Caki2 (cell line): ENCODE measurements around the gene SULF2. TPM values are rescaled to one million over a fixed set of nuclear protein-coding genes. Genes with fewer than 3 reads are reported as not detected.

Experiments used
- DNase-seq: peaks from one replicate; pipeline ENCODE4 v3.0.0-alpha.2; 2015; ENCODE audit warnings: low read depth
- in situ Hi-C: cut with HindIII; loops from 2 replicates; pipeline ENCODE4 v1.10.0; 2016; ENCODE audit warnings: low sequenced_read_pairs, low pct_unique_long_range_greater_than_20kb, mixed read lengths
- total RNA-seq: library from RNA; depleted of rRNA; stranded (reverse); fragments of >200 nt; shearing (Covaris generic); gene quantifications from 2 replicates; pipeline ENCODE4 v1.2.3, GENCODE V29; 2014; ENCODE audit warnings: low replicate concordance

SULF2 gene
- total RNA-seq, 1 experiment from 2014 or later: 6.0 TPM

GRCh38 chr20:47670913-47671312, 114.4 kb downstream of the SULF2 start:
- no peak for DNase-seq
- in situ Hi-C loops: loop anchor here (10.0 kb wide), 1 partner anchor 114 kb away; the partner anchor contains the start of gene SULF2

GRCh38 chr20:47669927-47670890, 115.1 kb downstream of the SULF2 start:
- DNase-seq: no peak
- in situ Hi-C loops: loop anchor here (10.0 kb wide), 1 partner anchor 115 kb away; the partner anchor contains the start of gene SULF2

DNA sequence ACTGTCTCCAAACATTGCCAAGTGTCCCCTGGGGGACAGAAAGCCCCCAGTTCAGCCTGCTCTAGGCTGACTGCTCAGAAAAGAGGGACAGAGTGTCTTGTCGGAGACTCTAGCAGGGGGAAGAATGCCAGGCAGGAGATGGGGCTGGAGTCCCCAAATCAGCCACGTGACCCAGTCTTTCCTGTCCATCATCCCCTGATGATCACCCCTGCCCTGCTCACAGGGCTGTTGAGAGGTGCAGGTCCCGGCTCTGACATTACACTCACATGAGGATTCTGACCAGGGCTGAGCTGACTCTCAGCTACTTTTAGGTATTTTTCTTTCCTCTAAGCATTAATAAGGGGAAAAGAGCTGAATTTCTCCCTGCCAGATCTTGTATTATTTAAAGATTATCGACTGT, 115.8 kb downstream of the SULF2 start:
- in situ Hi-C loops: no loop called here
- DNase-seq: no peak

GRCh38 chr20:47669152-47669425, 116.2 kb downstream of the SULF2 start:
- in situ Hi-C loops: no loop called here
- DNase-seq: no peak

- in situ Hi-C loops: no loop called here
Measured at GRCh38 chr20:47668313-47669151, 116.7 kb downstream of the SULF2 start.

GRCh38 chr20:47667531-47668312, 117.6 kb downstream of the SULF2 start:
- in situ Hi-C loops: no loop called here

More at GRCh38 chr20:47668313-47669151, 116.7 kb downstream of the SULF2 start:
- no peak for DNase-seq

DNA sequence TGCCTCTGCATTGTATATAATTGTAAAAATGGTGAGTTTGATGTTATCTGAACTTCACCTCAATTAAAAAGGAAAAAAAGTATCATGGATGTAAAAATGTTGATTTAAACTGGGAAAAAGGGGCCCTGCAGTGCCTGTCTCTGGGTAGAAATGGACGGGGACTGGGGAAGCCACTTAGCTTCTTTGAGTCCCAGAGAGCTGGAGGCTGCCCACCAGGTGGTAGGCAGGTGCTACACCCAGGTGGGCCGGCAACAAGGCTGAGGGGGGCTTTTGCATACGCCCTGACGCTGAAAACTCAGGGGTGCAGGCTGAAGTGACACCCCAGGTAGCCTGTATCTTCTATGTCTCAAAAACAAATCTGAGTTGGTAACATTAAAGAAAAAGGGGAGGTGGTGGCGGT, 118.2 kb downstream of the SULF2 start:
- in situ Hi-C loops: no loop called here

More at GRCh38 chr20:47667531-47668312, 117.6 kb downstream of the SULF2 start:
- no peak for DNase-seq

GRCh38 chr20:47666304-47666703, 119.0 kb downstream of the SULF2 start:
- DNase-seq: no peak
- in situ Hi-C loops: no loop called here

More for the DNA sequence above, 118.2 kb downstream of the SULF2 start:
- DNase-seq: no peak

GRCh38 chr20:47665221-47665991, 119.9 kb downstream of the SULF2 start:
- DNase-seq: no peak
- in situ Hi-C loops: no loop called here

- no peak for DNase-seq
Measured at GRCh38 chr20:47664744-47665143, 120.5 kb downstream of the SULF2 start.

DNA sequence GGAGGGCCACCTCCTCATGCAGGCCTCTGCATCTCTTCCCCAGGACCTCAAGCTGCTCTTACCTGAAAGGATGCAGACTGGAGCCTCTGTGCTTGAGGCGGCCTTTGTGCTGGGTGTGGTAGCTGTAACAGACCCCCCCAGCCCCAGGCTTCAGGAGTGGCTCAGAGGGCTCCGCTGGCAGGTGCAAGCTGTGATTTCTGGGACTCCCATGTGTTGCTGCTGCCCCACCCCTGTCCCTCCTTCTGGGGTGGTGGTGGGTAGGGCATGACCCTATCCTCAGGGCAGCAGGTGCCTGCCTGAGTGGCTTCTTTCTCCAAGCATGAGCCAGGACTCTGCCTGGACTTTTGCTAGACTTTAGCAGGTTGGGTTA, 121.2 kb downstream of the SULF2 start:
- no peak for DNase-seq
- in situ Hi-C loops: no loop called here

More at GRCh38 chr20:47664744-47665143, 120.5 kb downstream of the SULF2 start:
- in situ Hi-C loops: no loop called here

DNA sequence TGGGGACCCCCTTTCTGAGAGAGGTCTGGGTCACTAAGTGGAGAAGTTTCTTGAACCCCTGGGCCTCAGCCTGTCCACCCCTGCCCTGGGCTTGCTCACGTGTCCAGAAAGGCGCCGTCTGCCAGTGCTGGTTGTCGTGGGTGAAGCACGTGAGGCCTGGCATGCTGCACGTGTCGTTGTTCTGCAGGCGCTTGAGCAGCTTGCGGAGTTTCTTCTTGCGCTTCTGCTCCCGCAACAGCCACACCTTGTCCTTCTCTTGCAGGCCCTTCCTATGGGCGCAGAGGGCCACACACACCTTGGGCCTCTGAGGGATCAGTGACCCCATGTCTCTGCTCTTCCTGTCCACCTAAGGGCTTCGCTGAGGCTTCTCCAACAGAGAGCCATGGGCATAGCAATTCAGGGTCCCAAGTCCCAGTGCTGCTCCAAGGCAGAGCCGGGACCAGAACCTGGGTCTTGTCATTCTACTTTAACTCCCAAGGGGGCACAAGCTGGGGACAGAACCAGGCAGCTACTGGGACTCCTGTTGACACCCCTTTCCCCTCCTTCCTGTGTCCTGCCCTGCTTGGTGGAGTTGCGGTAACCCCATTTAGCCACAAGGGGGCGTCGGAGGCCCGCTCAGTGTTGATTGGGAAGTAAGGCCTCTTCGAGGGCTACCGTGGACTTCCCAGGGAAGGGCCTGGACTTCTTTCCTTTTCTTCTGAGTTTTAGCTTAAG, 121.8 kb downstream of the SULF2 start:
- in situ Hi-C loops: no loop called here
- DNase-seq: peak; percentile 77

GRCh38 chr20:47662483-47663353, 122.6 kb downstream of the SULF2 start:
- no peak for DNase-seq
- in situ Hi-C loops: no loop called here

DNA sequence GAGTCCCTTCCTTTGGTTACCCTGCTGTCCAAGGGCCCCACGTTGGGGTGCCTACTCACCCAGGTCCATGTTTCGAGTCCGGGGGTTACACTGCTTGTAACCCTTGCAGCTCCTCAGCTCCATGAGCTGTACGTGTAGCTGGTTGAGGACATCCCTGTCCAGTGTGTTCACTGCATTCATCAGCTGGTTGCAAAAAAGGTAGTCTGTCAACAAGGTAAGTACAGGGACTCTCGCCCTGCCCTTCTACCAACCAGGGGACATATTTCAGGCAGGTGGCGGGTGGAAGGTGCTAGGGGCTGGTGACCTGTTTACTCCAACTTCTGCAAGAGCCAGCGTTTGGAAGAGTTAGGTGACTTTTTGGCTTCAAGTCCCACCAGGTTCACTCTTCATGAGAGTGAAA, 123.6 kb downstream of the SULF2 start:
- in situ Hi-C loops: no loop called here
- no peak for DNase-seq

DNA sequence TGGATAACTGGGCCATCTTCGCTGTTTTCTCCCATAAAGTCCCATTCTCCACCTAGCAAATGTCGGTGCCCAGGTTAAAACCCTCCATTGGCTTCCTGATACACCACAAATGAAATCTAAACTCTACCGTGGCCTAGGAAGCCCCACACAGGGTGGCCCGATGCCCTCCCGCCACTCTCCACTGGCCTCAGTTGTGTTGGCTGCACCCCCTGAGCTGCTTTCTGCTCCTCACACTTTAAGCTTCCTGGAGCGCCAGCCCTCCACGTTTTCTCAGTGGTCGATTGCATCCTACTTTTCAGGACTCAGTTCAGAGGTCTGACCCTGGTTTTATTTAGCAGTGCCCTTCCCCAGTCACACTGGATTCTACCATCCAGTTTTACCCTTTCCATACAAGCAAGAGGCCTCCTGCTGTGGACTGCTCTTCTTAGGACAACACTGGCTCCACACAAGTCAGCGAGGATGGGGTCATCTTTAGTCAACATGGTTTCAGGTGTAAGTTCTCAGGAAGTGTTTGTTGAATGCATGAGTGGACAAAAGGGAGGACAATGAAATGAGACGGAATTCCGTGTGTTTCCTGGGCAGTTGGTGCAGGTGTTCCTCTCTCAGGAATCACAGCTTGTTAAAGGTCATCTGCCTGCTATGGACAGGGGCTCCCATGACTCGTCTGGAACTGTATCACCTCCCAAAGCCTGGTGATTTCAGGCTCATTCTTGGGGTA, 124.1 kb downstream of the SULF2 start:
- DNase-seq: no peak
- in situ Hi-C loops: no loop called here

DNA sequence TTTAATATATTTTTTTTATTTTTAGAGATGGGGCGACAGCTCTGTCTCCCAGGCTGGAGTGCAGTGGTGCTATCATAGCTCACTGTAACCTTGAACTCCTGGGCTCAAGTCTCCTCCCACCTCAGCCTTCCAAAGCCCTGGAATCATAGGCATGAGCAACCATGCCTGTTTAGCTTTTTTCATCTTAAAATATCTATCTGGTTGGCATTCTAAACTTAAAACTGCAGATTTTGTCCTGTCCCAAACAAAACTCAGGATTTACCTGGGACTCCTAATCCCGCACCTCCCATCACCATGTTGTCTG, 124.7 kb downstream of the SULF2 start:
- no peak for DNase-seq
- in situ Hi-C loops: no loop called here
